UCSD-AML1 (cell line): Measurements from ENCODE around the gene IFITM1.
"Not testable (repeated sequence)": the region's sequence is repeated elsewhere in the genome, so short reads cannot be mapped to it uniquely, and the experiment has no call there.

Experiments used
- DNase-seq: peaks from one replicate; lab custom pipeline; 2025; ENCODE audit not compliant: unreplicated experiment; lab: John Stamatoyannopoulos, UW

Gene IFITM1

GRCh38 chr11:362642-363442, 49.0 kb downstream of the IFITM1 start:
- DNase-seq, result no peak

- not testable (repeated sequence) for DNase-seq
Observed at GRCh38 chr11:363443-363805, 49.6 kb downstream of the IFITM1 start.

GRCh38 chr11:363948-364761, 50.3 kb downstream of the IFITM1 start:
- no peak for DNase-seq
